Caco-2 (cell line): ENCODE data around the gene RFX4. TPM values are rescaled to one million over a fixed set of nuclear protein-coding genes. Genes with fewer than 3 reads are reported as not detected.

Experiments
- BruUV-seq: library from RNA; stranded (reverse); fragments of 400-500 nt; replicated peaks from 2 replicates; lab custom pipeline; 2021; lab: Mats Ljungman, UMichigan
- CTCF ChIA-PET: fragments of 300-600 bp; sonication (Branson Sonifier 250); formaldehyde crosslinking; loops from one replicate; lab custom pipeline; 2022; ENCODE audit warnings: antibody characterized with exemption; lab: Charles Lee
- POLR2A ChIA-PET: fragments of 300-600 bp; sonication (Branson Sonifier 250); formaldehyde crosslinking; loops from one replicate; lab custom pipeline; 2022; ENCODE audit warnings: antibody characterized with exemption; lab: Charles Lee
- DNase-seq, 2 experiments: peaks; one replicate each; pipeline versions ENCODE4 v3.0.0 to v3.0.0-alpha.2; 2020 to 2022
- H3K27me3 ChIP-seq: replicated peaks from 2 replicates; pipeline ENCODE4 v1.6.0; 2011; ENCODE audit warnings: low read length; ENCODE audit not compliant: control insufficient read depth, insufficient read depth
- H3K36me3 ChIP-seq: 2 replicates; pipeline ENCODE4 v1.5.1; 2011; ENCODE audit warnings: low read length; ENCODE audit not compliant: control insufficient read depth, insufficient read depth
- H3K4me1 ChIP-seq: fragments of 250-450 bp; sonication (Bioruptor Pico); 2 replicates; pipeline ENCODE4 v1.5.1; 2020; ENCODE audit warnings: mild to moderate bottlenecking
- H3K4me3 ChIP-seq: 2 replicates; pipeline ENCODE4 v1.5.1; 2011; ENCODE audit warnings: low read depth, mild to moderate bottlenecking, control low read depth, low read length
- H3K9me3 ChIP-seq: fragments of 250-450 bp; sonication (Bioruptor Pico); 2 replicates; pipeline ENCODE4 v1.5.1; 2020; ENCODE audit warnings: mild to moderate bottlenecking, moderate library complexity
- H3K27ac Mint-ChIP-seq: one replicate; pipeline ENCODE4 v1.8.0; 2022; ENCODE audit warnings: mixed read lengths; ENCODE audit not compliant: unreplicated experiment
- H3K27me3 Mint-ChIP-seq: one replicate; pipeline ENCODE4 v1.8.0; 2022; ENCODE audit warnings: mixed read lengths; ENCODE audit not compliant: insufficient read depth, unreplicated experiment
- H3K36me3 Mint-ChIP-seq: one replicate; pipeline ENCODE4 v1.8.0; 2022; ENCODE audit warnings: mild to moderate bottlenecking, mixed read lengths; ENCODE audit not compliant: insufficient read depth, unreplicated experiment
- H3K4me1 Mint-ChIP-seq: one replicate; pipeline ENCODE4 v1.8.0; 2022; ENCODE audit warnings: low read depth, mixed read lengths; ENCODE audit not compliant: unreplicated experiment
- H3K4me3 Mint-ChIP-seq: one replicate; pipeline ENCODE4 v1.8.0; 2022; ENCODE audit warnings: mild to moderate bottlenecking, moderate library complexity, mixed read lengths; ENCODE audit not compliant: unreplicated experiment
- H3K9me3 Mint-ChIP-seq: one replicate; pipeline ENCODE4 v1.8.0; 2022; ENCODE audit warnings: mixed read lengths; ENCODE audit not compliant: unreplicated experiment
- CTCF ChIP-seq, 2 experiments: fragments of 200-600 bp in 1 of 2; IDR thresholded peaks; 1 replicate in 1 of 2; 2 replicates in 1 of 2; pipeline versions ENCODE4 v1.5.1 to v1.8.0; 2011 to 2022; ENCODE audit warnings: antibody characterized with exemption in 1 of 2, control low read depth in 1 of 2, inconsistent platforms in 1 of 2, low read depth in 1 of 2, low read length in 1 of 2, mild to moderate bottlenecking in 1 of 2, moderate library complexity in 1 of 2; ENCODE audit not compliant: insufficient read depth in 1 of 2, severe bottlenecking in 1 of 2, unreplicated experiment in 1 of 2
- intact Hi-C: fragments of 100-400 bp; cut with micrococcal nuclease; formaldehyde crosslinking; loops from one replicate; pipeline ENCODE4 v1.10.0; 2022; ENCODE audit not compliant: unreplicated experiment
- total RNA-seq: library from RNA; stranded (reverse); gene quantifications from 2 replicates; pipeline ENCODE4 v1.2.3, GENCODE V29; 2022

RFX4 gene
- total RNA-seq, 1 experiment from 2014 or later, result not detected

- no TSS peak for BruUV-seq
- Mint-ChIP-seq H3K27ac (no peak overlapping the region), H3K4me3 (no peak overlapping the region), H3K27me3 (no peaks in the 10 kb centered on the region), H3K4me1 (no peaks in the 10 kb centered on the region), H3K36me3 (no peaks in the 10 kb centered on the region), H3K9me3 (no peaks in the 10 kb centered on the region)
- DNase-seq, result no peak
- no peaks in the 10 kb centered on the region for H3K9me3 ChIP-seq
- H3K27me3 ChIP-seq, result no peaks in the 10 kb centered on the region
- intact Hi-C loops, result no loop called here
- no peak overlapping the region for H3K4me3 ChIP-seq
- POLR2A ChIA-PET, result no interaction called here
- CTCF ChIA-PET, result no interaction called here
- no peaks in the 10 kb centered on the region for H3K36me3 ChIP-seq
- H3K4me1 ChIP-seq, result no peaks in the 10 kb centered on the region
- TF ChIP-seq CTCF (IDR thresholded peaks at IDR 0.05; ENCODE audit: insufficient read depth in 1 of 2, low read depth in 1 of 2, low read length in 1 of 2, severe bottlenecking in 1 of 2, unreplicated experiment in 1 of 2), result no peak
Measured at GRCh38 chr12:106758349-106759110, 175.7 kb downstream of the RFX4 start.

- Mint-ChIP-seq H3K4me1 (no peaks in the 10 kb centered on the region), H3K27me3 (no peaks in the 10 kb centered on the region), H3K36me3 (no peaks in the 10 kb centered on the region), H3K27ac (no peak overlapping the region), H3K4me3 (no peak overlapping the region), H3K9me3 (no peaks in the 10 kb centered on the region)
- TF ChIP-seq CTCF (IDR thresholded peaks at IDR 0.05; ENCODE audit: insufficient read depth in 1 of 2, low read depth in 1 of 2, low read length in 1 of 2, severe bottlenecking in 1 of 2, unreplicated experiment in 1 of 2), result no peak
- intact Hi-C loops, result no loop called here
- POLR2A ChIA-PET, result no interaction called here
- H3K27me3 ChIP-seq, result no peaks in the 10 kb centered on the region
- H3K4me1 ChIP-seq, result no peaks in the 10 kb centered on the region
- no peaks in the 10 kb centered on the region for H3K9me3 ChIP-seq
- H3K36me3 ChIP-seq, result no peaks in the 10 kb centered on the region
- no peak overlapping the region for H3K4me3 ChIP-seq
- BruUV-seq, result no TSS peak
- CTCF ChIA-PET, result no interaction called here
- no peak for DNase-seq
Measured at GRCh38 chr12:106759526-106760183, 176.9 kb downstream of the RFX4 start.

- Mint-ChIP-seq H3K36me3 (no peaks in the 10 kb centered on the region), H3K4me1 (no peaks in the 10 kb centered on the region), H3K9me3 (no peaks in the 10 kb centered on the region), H3K27ac (no peak overlapping the region), H3K27me3 (no peaks in the 10 kb centered on the region), H3K4me3 (no peak overlapping the region)
- H3K4me1 ChIP-seq, result no peaks in the 10 kb centered on the region
- H3K36me3 ChIP-seq, result no peaks in the 10 kb centered on the region
- intact Hi-C loops, result no loop called here
- TF ChIP-seq CTCF (IDR thresholded peaks at IDR 0.05; ENCODE audit: insufficient read depth in 1 of 2, low read depth in 1 of 2, low read length in 1 of 2, severe bottlenecking in 1 of 2, unreplicated experiment in 1 of 2), result no peak
- ChIA-PET CTCF (no interaction called here), POLR2A (no interaction called here)
- no peak overlapping the region for H3K4me3 ChIP-seq
- H3K9me3 ChIP-seq, result no peaks in the 10 kb centered on the region
- no peak for DNase-seq
- no peaks in the 10 kb centered on the region for H3K27me3 ChIP-seq
- no TSS peak for BruUV-seq
Measured at GRCh38 chr12:106760184-106760531, 177.4 kb downstream of the RFX4 start.
